ENCODE data around the gene CDH5.
"Not testable (repeated sequence)": the region's sequence is repeated elsewhere in the genome, so short reads cannot be mapped to it uniquely, and the experiment has no call there.

Gene CDH5, protein sequence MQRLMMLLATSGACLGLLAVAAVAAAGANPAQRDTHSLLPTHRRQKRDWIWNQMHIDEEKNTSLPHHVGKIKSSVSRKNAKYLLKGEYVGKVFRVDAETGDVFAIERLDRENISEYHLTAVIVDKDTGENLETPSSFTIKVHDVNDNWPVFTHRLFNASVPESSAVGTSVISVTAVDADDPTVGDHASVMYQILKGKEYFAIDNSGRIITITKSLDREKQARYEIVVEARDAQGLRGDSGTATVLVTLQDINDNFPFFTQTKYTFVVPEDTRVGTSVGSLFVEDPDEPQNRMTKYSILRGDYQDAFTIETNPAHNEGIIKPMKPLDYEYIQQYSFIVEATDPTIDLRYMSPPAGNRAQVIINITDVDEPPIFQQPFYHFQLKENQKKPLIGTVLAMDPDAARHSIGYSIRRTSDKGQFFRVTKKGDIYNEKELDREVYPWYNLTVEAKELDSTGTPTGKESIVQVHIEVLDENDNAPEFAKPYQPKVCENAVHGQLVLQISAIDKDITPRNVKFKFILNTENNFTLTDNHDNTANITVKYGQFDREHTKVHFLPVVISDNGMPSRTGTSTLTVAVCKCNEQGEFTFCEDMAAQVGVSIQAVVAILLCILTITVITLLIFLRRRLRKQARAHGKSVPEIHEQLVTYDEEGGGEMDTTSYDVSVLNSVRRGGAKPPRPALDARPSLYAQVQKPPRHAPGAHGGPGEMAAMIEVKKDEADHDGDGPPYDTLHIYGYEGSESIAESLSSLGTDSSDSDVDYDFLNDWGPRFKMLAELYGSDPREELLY

DNA sequence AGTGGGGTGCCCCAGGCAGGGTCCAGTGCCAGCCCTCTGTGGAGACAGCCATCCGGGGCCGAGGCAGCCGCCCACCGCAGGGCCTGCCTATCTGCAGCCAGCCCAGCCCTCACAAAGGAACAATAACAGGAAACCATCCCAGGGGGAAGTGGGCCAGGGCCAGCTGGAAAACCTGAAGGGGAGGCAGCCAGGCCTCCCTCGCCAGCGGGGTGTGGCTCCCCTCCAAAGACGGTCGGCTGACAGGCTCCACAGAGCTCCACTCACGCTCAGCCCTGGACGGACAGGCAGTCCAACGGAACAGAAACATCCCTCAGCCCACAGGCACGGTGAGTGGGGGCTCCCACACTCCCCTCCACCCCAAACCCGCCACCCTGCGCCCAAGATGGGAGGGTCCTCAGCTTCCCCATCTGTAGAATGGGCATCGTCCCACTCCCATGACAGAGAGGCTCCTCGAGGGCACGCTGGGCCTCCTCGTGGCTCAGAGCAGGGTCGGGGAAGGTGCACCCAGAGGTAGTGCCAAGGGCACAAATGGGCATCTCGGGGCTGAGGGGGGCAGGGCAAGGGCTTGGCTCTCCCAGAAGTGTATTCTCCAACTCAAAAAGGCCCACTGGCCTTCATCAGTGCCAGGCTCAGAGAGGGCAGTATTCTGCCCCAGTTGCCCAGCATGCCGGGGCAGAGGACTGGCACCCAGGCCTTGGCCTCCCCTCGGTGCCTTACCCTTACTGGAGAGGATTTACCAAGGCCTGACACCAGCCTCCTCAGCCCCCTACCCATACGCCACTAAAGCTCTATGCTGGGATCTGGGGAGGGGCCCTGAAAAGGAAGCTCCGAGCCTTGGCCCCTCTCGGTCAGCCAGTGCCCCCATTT, at the start of gene CDH5:
CDH5 (plus strand) TSS at position 259 of the 867 bp plus-strand sequence. CDS start 12,647 bp downstream, outside the sequence.
- FAIRE-seq: no peak

DNA sequence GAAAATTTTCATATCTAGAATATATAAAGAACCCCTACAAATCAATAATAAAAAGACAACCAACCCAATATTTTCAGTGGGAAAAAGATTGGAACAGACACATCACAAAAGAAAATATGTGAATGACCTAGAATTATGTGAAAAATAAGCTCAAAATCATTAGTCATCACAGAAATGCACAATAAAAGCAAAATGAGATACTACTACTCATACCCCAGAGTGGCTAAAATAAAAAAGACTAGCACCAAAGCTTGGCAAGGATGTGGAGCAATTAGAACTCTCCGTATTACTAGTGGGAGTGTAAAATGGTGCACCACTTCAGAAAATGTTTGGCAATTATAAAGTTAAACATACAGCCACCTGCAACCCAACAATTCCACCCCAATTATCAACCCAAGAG, 48.0 kb upstream of the CDH5 start:
- no peak for FAIRE-seq

DNA sequence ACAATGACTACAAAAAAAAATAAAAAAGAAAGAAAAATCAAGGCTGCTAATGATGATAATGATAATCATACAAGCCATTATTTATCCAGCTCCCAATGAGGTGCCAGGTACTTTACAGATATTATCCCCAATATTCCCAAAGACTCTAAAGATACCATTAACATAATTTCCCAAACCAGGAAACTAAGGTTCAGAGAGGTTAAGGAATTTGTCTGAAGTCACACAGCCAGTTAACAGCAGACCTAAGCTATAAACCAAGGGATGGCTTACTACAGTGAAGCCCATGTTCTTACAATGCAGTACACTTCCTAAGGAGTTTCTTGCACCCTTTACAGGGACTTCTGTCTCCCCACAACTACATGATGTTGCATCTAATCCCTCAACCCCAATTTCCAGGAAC, 45.7 kb upstream of the CDH5 start:
- FAIRE-seq: no peak

DNA sequence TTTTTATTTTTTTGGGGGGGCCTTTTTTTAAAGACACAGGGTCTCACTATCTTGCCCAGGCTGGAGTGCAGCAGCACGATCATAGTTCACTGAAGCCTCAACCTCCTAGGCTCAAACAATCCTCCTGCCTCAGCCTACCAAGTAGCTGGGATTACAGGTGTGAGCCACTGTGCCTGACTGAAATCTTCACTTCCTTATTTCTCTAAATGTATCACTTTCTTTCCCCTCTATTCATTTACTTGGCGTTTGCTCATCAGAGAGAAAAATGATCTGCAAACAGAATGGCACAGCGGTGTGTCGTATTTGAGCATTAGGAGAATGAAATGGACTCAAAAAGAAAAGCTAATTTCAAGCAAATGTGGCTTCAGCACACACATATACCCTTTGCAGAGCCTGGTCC, 44.3 kb upstream of the CDH5 start:
- FAIRE-seq: no peak

DNA sequence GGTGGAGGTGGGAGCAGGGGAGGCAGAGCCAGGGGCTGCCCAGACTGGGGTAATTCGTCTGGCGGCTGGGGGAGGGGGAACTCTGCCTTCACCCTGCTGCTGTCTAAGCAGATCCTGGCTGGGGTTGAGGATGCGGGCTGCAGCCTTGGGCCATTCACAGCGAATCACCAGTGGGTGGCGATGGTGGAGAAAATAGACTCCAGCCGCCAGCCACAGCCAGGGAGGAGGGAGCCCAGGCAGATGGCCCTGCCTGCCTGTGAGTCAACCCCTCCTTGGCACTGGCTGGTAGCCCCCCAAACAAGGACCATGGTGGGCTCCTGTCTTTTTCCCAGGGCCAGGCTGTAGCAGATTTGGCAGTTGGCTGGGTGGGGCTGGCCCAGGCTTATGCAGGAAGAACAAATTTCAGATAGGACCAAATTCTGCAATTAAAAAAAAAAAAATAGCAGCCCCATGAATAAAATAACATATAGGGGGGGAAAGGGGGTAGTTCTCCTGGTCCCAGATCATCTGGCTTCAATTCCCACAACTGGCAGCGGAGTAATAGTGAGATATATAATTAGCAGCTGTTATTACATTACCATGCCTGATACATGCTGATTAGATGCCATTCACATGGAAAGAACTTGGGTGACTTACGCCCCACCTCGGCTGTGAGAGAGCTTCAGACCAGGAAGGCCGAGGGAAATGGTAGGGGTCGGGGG, 41.5 kb upstream of the CDH5 start:
- no peak for FAIRE-seq

DNA sequence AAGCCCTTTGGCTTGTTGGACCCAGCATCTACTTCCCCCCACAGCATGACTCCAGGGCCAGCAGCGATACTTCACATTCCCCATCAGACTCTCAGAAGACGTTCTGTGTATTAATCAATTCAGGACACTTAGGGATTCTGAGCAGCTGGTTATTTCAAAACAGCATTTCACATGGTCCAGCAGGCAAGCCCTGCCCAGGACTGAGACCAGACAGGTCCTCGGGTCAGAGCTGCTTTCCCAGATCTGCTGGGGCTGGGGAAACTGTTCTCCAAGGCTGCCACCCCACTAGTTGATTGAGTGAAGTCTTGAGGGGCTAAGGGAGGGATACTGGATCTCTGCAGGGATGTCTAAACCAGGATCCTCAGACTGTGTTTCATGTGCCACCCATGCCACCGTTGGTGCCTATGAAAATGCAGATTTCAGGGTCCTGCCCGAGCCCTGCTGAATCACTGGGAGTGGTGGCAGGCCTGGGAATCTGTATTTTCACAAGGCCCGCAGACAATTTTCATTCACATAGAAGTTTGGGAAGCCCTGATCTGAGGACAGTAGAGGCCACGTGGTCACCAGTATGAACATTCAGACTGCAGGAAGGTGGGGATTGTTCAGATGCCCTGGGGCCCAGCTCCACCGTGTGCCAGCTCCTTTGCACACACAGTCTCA, 40.6 kb upstream of the CDH5 start:
- no peak for FAIRE-seq

DNA sequence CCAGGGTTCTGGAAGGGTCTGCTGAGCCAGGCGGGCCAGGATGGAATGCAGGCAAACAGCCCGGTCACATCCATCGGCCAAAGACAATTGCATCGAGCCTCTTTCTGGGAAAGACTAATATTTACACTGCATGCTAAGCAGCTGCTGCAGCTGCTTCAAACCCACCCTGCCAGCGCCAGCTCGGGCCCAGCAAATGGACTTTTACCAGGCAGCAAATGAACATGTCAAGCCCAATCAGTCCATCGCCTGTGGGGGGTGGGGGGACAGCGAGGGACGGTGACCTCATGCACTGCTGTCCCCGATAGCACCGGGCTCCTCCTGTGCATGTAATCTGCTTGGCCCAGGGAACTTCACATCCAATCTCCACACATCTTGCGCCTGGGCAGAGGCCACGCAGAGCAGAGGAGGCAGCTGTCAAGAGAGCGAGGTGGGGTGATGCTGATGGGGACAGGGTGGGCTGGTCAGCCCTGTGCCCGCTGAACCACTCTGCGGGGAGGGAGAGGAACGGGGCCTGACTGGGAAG, 39.4 kb upstream of the CDH5 start:
- no peak for FAIRE-seq

DNA sequence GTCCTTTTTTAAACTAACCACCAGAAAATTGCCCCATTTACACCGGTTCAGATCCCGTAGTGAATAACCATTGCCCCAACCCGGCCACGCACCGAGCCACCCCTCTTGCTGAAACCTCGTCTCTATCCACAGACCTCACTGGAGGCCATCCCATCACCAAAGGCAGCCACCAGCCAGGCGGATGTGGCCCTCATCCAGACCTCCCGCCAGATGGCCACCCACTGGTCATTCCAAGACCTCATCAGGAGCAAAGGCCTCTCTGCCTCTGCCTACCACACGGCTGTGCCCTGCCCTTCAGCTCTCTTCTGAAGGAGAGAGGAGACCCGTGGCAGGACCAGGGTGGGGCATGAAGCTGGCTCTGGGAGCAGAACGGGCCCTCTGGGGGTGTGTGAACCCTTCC, 38.2 kb upstream of the CDH5 start:
- FAIRE-seq: no peak

DNA sequence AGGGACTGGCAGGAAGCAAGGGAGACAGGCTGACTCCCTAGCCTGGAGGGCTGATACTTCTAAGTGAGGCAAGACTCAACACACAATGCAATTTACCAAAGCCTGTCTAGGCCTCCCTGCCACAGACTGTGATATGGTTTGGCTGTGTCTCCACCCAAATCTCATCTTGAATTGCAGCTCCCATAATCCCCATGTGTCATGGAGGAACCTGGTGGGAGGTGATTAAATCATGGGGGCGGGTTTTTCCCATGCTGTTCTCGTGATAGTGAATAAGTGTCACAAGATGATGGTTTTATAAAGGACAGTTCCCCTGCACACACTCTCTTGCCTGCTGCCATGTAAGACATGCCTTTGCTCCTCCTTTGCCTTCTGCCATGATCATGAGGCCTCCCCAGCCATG, 35.0 kb upstream of the CDH5 start:
- not testable (repeated sequence) for FAIRE-seq

DNA sequence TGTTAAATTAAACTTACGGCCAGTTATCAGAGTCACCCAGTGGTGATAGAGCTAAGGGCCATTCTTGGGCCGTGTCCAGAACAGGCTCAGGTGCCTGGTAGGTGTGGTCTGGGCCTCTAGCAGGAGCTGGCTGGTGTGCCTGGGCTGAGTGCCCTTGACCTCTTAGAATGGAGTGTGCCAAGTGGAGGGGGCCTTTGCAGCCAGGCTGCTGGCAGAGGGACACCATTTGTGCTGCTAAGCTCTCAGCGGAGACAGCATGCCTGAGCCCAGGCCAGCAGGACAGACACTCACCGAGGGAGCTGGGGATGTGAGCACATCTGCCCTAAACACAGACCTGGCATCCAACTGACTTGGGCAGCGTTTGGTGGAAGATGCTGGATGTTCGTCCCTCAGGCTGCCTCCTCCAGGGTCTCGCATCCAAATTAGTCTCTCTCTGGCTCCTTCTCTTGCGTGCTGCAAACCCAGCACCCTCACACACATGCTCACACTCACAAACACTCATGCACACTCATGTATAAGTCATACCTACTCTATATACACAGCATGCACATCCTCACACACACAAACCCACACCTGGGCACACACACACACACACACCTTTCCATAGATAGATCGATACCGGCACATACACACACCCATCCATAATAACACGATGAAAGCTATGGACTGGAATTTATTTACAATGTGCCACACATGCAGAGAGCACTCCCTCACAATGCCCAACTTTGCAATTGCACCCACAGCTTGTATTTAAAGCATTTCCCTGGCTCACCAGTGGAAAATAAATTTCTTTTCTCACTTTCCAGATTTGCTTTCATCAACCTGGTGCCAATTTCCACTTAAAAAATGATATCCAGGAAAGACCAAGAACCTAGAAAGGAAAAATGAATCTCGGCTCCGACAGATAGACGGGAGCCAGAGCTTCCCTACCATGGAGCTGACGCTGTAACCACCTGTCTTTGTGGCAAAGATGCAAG, 33.6 kb upstream of the CDH5 start:
- FAIRE-seq: no peak

DNA sequence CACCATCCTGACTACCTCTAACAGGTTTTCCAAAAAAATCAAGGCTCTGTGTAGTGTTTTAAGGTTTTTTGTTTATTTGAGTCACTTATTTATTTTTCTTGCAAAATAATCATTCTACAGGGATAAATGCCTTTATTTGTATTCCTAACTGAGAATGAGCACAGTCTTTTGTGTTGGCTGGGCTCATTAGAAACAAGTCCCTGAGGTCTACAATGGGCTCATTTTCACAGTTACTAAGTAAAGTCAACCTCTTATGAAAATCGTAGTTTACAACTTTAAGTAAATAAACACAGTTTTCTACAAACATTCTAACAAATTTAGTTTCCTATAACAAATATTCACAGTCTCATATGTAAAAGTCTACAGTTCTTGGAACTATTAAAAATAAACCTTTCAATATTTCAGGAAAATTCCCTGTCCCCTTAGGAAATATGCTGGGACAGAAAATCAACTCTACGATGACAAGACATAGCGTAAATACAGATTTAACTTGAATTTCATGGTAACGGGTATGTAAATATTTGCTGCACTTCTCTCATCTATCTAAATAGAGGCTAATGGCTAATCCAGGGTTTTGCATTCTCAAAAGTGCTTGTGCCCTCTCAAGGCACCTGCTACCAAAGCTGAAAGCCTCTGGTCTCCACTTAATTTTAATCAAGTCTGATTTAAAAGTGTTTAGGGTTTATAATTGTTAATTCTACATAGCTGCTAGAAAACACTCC, 31.5 kb upstream of the CDH5 start:
- FAIRE-seq: no peak

DNA sequence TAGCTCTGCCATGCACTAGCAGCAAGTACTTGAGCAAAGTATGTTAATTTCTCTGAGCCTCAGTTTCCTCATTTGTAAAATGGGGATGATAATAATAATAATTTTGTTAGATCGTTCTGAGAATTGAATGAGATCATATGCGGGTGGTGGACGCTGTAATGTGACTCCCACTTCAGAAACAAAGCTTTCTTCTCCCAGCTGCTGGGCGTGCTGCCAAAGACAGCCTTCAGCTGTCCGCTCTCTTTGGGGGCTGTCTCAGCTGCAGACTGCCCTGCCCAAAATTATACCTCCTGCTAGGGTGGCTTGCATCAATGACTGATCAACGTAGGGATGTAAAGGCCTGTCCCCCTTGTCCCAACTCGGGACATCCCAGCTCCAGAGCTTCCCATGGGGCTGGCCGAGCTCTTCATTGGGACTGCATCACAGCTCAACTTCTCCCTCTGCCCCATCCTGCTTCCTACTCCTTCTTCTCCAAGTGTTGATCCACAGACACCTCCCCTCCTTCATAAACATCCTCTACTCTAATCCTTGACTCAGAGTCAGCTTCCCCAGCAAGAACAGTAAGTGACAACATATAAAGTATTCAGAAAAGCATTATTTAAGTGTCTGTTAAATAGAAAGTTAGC, 30.7 kb upstream of the CDH5 start:
- FAIRE-seq: no peak

DNA sequence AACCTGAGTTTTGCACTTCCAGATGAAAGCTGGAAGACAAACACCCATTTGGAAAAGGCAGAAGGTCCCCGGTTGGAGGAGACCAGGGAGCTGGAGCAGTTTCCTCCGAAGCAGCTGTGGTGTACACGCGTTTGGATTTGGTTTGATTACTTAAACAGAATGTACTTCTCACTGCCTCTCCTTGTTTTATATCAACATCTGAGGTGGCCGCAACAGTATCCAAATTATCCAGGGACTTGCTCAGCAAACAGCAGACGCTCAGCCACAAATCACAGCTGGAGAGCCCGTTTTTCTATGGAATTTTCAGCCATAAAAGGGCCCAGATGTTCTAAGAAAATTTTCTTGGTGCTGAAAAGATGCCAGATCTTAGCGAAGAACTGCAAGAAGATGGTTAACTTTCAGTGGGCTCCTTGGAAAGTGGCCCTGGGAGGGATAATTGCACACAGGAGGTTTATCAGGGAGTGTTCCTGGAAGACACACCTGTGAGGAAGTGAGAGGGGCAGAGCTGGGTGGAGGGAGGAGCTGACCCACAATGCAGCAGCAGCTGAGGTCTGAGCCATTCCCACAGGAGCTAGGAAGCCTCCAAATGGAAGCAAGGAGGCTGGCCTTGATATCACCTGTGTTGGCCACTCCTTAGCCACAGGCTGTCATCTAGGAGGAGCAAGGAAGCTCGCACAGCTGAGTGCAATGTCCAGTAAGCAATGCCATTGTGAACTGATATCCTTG, 28.9 kb upstream of the CDH5 start:
- FAIRE-seq: no peak

DNA sequence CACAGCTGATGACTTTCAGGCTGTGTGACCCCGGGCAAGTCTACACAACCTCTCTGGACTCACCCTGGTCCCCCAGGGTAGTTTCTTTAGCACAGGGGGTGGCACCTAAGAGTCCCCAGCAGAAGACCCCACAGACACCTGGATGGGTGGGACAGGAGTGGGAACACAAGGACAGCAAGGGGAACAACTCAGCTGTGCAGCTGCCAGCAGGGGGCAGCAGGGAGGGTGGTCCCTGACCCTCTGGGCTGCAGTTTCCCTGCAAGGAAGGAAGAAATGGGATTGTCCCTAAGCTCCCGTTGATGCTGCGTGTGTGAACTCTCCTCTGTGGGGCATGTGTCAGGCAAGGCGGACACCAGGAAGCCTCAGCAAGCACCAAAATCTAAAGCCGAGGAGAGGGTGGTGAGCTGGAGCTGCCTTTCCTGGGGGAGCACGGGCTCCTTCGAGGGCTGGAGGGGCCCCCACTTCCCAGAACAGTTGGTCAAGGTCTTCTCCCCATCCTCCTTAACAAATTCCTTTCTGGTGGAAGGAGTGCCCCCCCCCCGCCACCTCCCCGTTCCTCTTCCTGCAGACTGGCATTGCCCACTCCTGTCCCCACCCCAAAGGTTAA, 24.1 kb upstream of the CDH5 start:
- FAIRE-seq: no peak

DNA sequence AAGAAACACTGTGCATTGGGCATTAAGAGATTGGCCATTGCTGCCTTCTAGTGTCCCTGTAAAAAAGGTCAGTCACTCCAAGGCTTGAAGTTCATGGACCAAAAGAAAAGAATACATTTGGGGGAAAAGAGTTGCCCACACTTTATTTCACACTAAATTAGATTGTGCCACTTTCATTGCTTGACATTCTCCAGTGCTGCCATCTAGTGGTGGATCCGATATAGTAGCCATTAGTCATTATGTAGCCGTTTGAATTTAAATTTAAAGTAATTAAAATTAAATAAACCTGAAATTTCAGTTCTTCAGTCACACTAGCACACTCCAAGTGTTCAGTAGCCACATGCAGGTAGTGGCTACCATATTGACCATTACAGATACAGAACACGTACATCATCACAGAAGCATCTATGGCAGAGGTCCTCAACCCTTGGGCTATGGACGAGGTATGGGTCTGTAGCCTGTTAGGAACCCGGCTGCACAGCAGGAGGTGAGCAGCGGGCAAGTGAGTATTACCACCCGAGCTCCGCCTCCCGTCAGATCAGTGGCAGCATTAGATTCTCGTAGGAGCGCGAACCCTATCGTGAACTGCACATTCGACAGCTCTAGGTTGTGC, 21.9 kb upstream of the CDH5 start:
- FAIRE-seq: peak; percentile 54

DNA sequence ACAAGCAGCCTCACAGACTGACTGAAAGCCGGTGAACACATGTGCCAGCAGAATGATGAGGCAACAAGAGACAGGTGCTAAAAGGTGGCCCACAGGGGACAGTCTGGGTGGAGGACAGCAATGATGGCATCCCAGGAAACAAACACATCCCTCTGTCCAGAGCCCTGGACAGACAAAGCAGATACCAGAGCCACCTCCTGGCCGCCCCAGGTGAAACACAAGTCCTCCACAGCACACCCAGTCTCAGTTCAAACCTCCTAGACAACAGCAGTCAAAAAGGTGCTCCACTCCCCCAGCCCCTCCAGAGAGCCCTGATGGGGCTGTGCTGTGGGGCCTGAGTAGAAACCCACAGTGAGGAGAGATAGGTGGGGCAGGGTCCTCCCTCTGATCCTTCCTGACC, 20.3 kb upstream of the CDH5 start:
- no peak for FAIRE-seq

DNA sequence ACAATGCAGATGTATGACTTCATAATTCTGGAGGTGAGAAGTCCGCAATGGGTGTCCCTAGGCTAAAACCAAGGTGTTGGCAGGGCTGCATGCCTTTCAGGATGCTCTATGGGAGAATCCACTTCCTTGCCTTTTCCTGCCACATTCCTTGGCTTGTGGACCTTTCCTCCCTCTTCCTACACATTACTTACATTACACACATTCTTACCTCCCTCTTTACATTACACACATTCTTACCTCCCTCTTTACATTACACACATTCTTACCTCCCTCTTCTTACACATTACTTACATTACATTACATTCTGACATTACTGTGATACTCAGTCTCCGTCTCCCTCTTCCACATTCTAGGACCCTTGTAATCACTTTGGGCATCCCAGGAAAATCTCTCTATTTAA, 14.2 kb upstream of the CDH5 start:
- no peak for FAIRE-seq

DNA sequence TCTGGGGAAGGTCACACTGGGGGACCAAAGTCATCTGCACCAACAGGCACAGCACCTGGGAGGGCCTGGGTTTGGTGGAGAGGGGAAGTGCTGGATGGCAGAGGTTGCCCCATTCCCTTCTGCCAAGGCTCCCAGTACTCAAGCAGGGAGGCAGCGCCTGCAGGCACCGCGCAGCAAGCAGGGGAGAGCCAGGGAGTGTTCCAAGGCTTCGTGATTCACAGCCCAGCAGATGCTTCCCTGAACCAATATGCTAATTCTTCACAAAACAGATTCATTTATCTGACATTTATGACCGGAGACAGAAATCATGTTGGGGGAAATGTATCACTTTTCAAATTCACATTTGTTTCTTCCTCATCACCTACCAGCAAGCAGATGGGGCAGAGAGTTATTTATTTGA, 13.4 kb upstream of the CDH5 start:
- no peak for FAIRE-seq
